Uterus (tissue), 2 donors: Measurements from ENCODE around the gene PTPN1.

ENCODE experiments used
- POLR2A ChIP-seq, 2 donors: fragments of 450-650 bp; IDR thresholded peaks; one replicate each; pipeline ENCODE4 v1.6.1; 2016; ENCODE audit warnings: antibody characterized with exemption in 2 of 2, mild to moderate bottlenecking in 1 of 2, moderate library complexity in 1 of 2
- TF ChIP-seq, protein P1 (sequence below), 4 experiments: fragments of 200-600 bp in 2 of 4; fragments of 450-650 bp in 2 of 4; sonication (generic) in 2 of 4; IDR thresholded peaks; one replicate each; pipeline ENCODE4 v1.5.1; 2016 to 2019; ENCODE audit warnings: antibody characterized with exemption in 4 of 4, mild to moderate bottlenecking in 2 of 4, moderate library complexity in 1 of 4

GRCh38 chr20:50478162-50478990 is 31.8 kb upstream of the PTPN1 start:
- TF ChIP-seq, protein P1, sequence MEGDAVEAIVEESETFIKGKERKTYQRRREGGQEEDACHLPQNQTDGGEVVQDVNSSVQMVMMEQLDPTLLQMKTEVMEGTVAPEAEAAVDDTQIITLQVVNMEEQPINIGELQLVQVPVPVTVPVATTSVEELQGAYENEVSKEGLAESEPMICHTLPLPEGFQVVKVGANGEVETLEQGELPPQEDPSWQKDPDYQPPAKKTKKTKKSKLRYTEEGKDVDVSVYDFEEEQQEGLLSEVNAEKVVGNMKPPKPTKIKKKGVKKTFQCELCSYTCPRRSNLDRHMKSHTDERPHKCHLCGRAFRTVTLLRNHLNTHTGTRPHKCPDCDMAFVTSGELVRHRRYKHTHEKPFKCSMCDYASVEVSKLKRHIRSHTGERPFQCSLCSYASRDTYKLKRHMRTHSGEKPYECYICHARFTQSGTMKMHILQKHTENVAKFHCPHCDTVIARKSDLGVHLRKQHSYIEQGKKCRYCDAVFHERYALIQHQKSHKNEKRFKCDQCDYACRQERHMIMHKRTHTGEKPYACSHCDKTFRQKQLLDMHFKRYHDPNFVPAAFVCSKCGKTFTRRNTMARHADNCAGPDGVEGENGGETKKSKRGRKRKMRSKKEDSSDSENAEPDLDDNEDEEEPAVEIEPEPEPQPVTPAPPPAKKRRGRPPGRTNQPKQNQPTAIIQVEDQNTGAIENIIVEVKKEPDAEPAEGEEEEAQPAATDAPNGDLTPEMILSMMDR (IDR thresholded peaks at IDR 0.05): peak; percentile 36 to 62 (median 46)
- TF ChIP-seq POLR2A (IDR thresholded peaks at IDR 0.05): no peak
